Measurements from ENCODE around the gene DLG2.
"Not testable (repeated sequence)": the region's sequence is repeated elsewhere in the genome, so short reads cannot be mapped to it uniquely, and the experiment has no call there.

The DLG2 gene

GRCh38 chr11:85359859-85360258 is 267.3 kb downstream of the DLG2 start:
- TF ChIP-seq ZFX (IDR thresholded peaks at IDR 0.05; ENCODE audit: borderline replicate concordance) = no peak
- TF ChIP-seq CTCF (IDR thresholded peaks at IDR 0.05) = no peak

GRCh38 chr11:85355921-85356320 is 271.2 kb downstream of the DLG2 start:
- TF ChIP-seq CTCF (IDR thresholded peaks at IDR 0.05) (no peak), ZFX (IDR thresholded peaks at IDR 0.05; ENCODE audit: borderline replicate concordance) (no peak)
- H3K27ac ChIP-seq = no peak overlapping the region

More at GRCh38 chr11:85359859-85360258, 267.3 kb downstream of the DLG2 start:
- H3K27ac ChIP-seq = no peak overlapping the region

GRCh38 chr11:85349539-85349938 is 277.6 kb downstream of the DLG2 start:
- not testable (repeated sequence) for H3K27ac ChIP-seq

GRCh38 chr11:85348945-85349344 is 278.2 kb downstream of the DLG2 start:
- TF ChIP-seq CTCF (IDR thresholded peaks at IDR 0.05) (no peak), ZFX (IDR thresholded peaks at IDR 0.05; ENCODE audit: borderline replicate concordance) (no peak)
- no peak overlapping the region for H3K27ac ChIP-seq

- TF ChIP-seq ZFX (IDR thresholded peaks at IDR 0.05; ENCODE audit: borderline replicate concordance) (no peak), CTCF (IDR thresholded peaks at IDR 0.05) (no peak)
- no peak overlapping the region for H3K27ac ChIP-seq
Observed at GRCh38 chr11:85347291-85347690, 279.9 kb downstream of the DLG2 start.

- TF ChIP-seq ZFX (IDR thresholded peaks at IDR 0.05; ENCODE audit: borderline replicate concordance) = no peak
- TF ChIP-seq CTCF (IDR thresholded peaks at IDR 0.05) = no peak
- H3K27ac ChIP-seq = no peak overlapping the region
Observed at GRCh38 chr11:85346484-85346883, 280.7 kb downstream of the DLG2 start.

- not testable (repeated sequence) for H3K27ac ChIP-seq
Observed at GRCh38 chr11:85340846-85341245, 286.3 kb downstream of the DLG2 start.

- TF ChIP-seq CTCF (IDR thresholded peaks at IDR 0.05) (no peak), ZFX (IDR thresholded peaks at IDR 0.05; ENCODE audit: borderline replicate concordance) (no peak)
- H3K27ac ChIP-seq = no peak overlapping the region
Observed at GRCh38 chr11:85318573-85318972, 308.6 kb downstream of the DLG2 start.

Data from 22Rv1 (cell line).